ENCODE data around the gene PRPF6. TPM values are rescaled to one million over a fixed set of nuclear protein-coding genes. Genes with fewer than 3 reads are reported as not detected.

Gene PRPF6
- total and polyA plus RNA-seq, 2 of the 13 experiments (the other 11 are each of a cell fraction or from before 2014, with no cell fraction given): 63.7 to 101 TPM

- TF ChIP-seq CREM (IDR thresholded peaks at IDR 0.05): no peak
- no peak for TF ChIP-seq CREM (CRISPR knock-in tag; IDR thresholded peaks at IDR 0.05)
- no peak for TF ChIP-seq SCMH1 (CRISPR knock-in tag; IDR thresholded peaks at IDR 0.05; ENCODE audit: borderline replicate concordance)
- TF ChIP-seq, protein P1, sequence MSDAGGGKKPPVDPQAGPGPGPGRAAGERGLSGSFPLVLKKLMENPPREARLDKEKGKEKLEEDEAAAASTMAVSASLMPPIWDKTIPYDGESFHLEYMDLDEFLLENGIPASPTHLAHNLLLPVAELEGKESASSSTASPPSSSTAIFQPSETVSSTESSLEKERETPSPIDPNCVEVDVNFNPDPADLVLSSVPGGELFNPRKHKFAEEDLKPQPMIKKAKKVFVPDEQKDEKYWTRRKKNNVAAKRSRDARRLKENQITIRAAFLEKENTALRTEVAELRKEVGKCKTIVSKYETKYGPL (CRISPR knock-in tag; IDR thresholded peaks at IDR 0.05): no peak
- TF ChIP-seq, protein P2, sequence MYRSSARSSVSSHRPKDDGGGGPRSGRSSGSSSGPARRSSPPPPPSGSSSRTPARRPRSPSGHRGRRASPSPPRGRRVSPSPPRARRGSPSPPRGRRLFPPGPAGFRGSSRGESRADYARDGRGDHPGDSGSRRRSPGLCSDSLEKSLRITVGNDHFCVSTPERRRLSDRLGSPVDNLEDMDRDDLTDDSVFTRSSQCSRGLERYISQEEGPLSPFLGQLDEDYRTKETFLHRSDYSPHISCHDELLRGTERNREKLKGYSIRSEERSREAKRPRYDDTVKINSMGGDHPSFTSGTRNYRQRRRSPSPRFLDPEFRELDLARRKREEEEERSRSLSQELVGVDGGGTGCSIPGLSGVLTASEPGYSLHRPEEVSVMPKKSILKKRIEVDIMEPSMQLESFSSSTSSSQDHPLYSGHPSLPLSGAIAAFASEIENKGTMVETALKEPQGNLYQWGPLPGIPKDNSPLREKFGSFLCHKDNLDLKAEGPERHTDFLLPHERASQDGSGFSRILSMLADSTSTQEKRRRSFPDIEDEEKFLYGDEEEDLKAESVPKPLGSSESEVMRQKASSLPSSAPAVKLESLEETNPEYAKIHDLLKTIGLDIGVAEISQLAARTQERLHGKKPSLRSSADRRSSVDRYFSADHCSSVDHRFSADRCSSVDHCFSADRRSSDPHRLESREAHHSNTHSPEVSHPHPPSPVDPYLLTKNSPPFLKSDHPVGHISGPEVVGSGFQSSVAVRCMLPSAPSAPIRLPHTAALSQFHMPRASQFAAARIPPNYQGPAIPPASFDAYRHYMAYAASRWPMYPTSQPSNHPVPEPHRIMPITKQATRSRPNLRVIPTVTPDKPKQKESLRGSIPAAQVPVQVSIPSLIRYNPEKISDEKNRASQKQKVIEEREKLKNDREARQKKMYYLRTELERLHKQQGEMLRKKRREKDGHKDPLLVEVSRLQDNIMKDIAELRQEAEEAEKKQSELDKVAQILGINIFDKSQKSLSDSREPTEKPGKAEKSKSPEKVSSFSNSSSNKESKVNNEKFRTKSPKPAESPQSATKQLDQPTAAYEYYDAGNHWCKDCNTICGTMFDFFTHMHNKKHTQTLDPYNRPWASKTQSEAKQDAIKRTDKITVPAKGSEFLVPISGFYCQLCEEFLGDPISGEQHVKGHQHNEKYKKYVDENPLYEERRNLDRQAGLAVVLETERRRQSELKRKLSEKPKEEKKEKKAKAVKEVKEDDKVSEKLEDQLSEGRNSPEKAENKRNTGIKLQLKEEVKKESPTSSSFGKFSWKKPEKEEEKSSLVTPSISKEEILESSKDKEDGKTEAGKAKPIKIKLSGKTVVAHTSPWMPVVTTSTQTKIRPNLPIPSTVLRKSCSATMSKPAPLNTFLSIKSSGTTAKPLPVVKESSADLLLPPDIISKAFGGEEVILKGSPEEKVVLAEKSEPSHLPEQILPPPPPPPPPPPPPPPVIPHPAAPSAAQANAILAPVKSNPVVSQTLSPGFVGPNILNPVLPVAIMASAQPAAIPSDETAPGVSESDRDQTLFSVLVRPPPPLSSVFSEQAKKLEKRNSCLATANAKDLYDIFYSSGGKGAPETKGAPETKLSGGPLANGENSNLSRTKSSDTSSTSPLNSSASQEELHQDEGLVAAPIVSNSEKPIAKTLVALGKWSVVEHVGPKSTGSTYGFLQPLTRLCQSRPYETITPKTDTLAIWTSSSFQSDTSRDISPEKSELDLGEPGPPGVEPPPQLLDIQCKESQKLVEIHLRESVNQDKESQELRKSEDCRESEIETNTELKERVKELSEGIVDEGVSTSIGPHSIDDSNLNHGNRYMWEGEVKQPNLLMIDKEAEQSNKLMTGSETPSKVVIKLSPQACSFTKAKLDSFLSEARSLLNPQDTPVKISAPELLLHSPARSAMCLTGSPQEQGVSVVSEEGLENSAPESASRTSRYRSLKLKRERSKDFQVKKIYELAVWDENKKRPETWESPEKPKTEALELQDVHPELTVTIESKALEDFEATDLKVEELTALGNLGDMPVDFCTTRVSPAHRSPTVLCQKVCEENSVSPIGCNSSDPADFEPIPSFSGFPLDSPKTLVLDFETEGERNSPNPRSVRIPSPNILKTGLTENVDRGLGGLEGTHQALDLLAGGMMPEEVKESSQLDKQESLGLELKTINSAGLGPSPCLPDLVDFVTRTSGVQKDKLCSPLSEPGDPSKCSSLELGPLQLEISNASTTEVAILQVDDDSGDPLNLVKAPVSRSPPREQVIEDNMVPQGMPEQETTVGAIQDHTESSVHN (CRISPR knock-in tag; IDR thresholded peaks at IDR 0.05): no peak
- TF ChIP-seq, protein P3, sequence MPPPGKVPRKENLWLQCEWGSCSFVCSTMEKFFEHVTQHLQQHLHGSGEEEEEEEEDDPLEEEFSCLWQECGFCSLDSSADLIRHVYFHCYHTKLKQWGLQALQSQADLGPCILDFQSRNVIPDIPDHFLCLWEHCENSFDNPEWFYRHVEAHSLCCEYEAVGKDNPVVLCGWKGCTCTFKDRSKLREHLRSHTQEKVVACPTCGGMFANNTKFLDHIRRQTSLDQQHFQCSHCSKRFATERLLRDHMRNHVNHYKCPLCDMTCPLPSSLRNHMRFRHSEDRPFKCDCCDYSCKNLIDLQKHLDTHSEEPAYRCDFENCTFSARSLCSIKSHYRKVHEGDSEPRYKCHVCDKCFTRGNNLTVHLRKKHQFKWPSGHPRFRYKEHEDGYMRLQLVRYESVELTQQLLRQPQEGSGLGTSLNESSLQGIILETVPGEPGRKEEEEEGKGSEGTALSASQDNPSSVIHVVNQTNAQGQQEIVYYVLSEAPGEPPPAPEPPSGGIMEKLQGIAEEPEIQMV (CRISPR knock-in tag; IDR thresholded peaks at IDR 0.05; ENCODE audit: low read depth): no peak
- TF ChIP-seq PREB (CRISPR knock-in tag; IDR thresholded peaks at IDR 0.05): no peak
- TF ChIP-seq U2AF1 (optimal IDR thresholded peaks at IDR 0.05; ENCODE audit: low read depth, low read length): peak; percentile 5
- TF ChIP-seq ZBTB8A (CRISPR knock-in tag; IDR thresholded peaks at IDR 0.05; ENCODE audit: borderline replicate concordance, low read depth): no peak
- TF ChIP-seq ISX (CRISPR knock-in tag; conservative IDR thresholded peaks at IDR 0.05): 0 out of 2 replicates have a peak, but pooled peaks have one; percentile 19
- no peak for TF ChIP-seq ZNF709 (CRISPR knock-in tag; IDR thresholded peaks at IDR 0.05)
- TF ChIP-seq TCF12 (IDR thresholded peaks at IDR 0.05): no peak
- TF ChIP-seq TCF12 (CRISPR knock-in tag; IDR thresholded peaks at IDR 0.05): no peak
- no peak for TF ChIP-seq ZSCAN21 (CRISPR knock-in tag; IDR thresholded peaks at IDR 0.05; ENCODE audit: borderline replicate concordance)
- no peak for TF ChIP-seq ZKSCAN1 (IDR thresholded peaks at IDR 0.05; ENCODE audit: low read length)
- no peak for TF ChIP-seq THAP9 (CRISPR knock-in tag; IDR thresholded peaks at IDR 0.05; ENCODE audit: borderline replicate concordance)
- TF ChIP-seq BRD4 (CRISPR knock-in tag; IDR thresholded peaks at IDR 0.05): peak; percentile 19; the same call in 1 of the 2 replicates
These were observed 81.3 kb downstream of the PRPF6 start (continued) for GRCh38 chr20:64062276-64062595.

Measured in HepG2 (cell line).